Dedifferentiated amniotic fluid mesenchymal stem cell (primary cell): Measurements from ENCODE around the gene ANKRD27.
"Not testable (repeated sequence)": the region's sequence is repeated elsewhere in the genome, so short reads cannot be mapped to it uniquely, and the experiment has no call there.

Experiments used
- DNase-seq: peaks from one replicate; pipeline ENCODE4 v3.0.0-alpha.2; 2016; ENCODE audit errors: extremely low spot score

The ANKRD27 gene

DNA sequence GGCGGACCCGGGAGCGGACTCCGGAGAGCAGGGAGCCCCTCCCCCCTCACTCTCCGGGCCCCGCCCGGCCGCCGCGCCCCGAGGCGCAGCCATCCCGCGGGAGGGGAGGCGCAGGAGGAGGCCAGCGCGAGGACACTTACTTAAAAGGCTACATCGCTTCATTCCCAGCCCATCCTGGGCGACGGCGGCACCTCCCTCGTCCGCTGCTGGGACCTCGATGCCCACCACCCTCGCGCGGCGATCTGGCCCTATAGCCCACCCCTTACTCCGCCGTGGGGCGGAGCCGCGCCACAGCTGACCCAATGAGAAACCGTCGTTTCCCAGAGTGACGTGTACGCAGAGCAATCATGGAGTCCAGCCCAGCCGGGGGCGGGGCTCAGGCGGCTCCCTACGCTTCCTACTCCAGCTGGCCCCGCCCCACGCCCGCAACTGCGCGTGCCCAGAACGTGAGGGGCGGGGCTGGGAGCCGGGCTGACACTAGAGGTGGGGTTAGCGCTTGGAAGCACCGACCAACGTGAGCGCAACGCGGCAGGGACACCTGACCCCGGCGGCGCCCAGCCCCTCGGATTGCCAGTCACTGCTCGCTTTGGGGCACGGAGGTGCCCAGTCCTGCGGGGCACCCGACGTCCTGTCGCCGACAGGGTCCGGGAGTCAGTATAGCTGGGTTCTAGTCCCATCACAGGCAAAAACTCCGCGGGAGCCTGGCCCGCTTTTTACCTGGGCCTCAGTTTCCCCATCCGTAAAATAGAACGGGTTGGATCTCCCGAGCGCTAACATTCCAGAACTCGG, at the start of gene ANKRD27:
Gene ANKRD27, minus strand, starts transcription at position 250 of the 789 bp plus-strand sequence. CDS start 16,165 bp downstream, outside the sequence.
- peak; percentile 98 for DNase-seq

DNA sequence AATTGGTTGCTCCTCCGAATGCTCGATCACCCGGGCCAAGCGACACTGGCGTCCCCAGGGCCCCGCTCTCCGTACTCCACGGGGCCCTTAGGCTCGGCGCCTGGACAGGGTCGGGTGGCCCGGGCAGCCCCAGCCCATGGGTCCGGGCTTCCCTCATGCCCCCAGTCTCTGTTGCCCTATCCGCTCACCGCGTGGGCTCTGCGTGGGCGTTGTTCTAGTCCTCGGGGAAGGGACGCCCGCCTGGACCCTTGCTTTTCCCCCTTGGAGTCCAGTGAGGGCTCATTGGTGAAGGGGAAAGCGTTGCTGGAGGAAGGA, 45.9 kb upstream of the ANKRD27 start:
- no peak for DNase-seq

DNA sequence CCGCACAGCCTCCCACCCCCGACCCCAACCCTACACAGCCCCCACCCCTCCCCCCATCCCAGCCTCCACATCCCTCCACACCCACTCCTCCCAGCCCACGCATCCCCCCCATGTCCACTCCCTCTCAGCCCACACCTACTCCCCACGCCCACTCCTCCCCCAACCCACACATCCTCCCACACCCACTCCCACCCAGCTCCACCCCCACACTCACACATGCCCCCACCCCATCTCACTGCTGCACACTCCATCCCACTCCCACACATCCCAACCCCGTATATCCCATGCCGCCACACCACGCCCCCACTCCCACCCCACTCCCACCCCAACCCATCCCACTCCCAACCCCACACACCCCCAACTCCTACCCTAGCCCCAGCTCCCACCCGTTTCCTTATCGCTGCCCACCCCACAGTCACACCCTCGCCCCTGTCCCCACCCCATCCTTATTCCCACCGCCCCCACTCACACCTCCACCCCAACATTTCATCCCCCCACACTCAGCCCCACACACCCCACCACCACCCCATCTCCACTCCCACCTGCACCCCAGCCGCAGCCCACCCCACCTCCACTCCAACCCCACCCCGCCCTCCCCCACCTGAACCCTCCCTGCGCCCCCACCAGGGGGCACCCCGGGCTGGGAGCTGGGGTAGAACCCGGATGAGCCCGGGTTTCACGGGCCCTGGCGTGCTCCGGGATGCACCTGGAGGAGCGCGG, 45.4 kb upstream of the ANKRD27 start:
- DNase-seq = no peak

DNA sequence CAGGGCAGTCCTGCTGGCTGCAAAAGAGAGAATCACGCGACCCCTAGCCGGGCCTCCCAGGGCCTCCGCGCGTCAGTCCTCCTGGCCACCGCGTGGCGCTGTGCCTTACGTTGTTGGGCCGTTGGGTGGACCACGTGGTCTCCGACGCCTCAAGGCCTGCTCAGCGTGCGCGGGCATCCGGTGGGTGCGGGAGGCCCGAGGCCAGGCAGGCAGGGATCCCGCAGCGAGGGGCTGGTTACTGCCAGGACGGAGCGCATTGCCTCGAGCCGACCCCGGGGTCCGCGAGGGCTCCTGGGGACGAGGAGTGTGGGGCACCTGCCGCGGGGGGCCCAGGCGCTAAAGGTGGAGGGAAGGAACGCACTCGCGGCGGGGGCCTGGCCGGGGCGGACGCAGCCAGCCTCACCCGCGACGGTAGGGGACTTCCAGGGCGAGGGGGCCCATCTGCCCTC, 44.7 kb upstream of the ANKRD27 start, which contains the start of gene TDRD12:
Gene TDRD12, plus strand, starts transcription at position 157 of the 449 bp plus-strand sequence. CDS start 306 bp downstream, outside the sequence.
- no peak for DNase-seq

DNA sequence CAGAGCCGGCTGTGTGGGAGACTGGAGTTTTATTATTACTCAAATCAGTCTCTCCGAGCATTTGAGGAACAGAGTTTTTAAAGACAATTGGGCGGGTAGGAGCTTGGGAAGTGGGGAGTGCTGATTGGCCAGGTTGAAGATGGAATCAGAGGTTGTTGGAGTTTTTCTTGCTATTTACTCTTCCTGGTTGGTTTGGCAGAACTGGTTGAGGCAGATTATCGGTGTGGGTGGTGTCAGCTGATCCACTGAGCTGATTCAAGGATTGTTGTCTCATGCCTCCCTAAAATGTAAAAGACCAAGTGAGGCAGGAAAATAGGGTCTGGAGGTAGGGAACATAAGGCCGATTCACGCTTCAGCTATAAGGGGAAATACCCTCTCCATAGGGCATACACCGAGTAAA, 43.3 kb upstream of the ANKRD27 start:
- no peak for DNase-seq

DNA sequence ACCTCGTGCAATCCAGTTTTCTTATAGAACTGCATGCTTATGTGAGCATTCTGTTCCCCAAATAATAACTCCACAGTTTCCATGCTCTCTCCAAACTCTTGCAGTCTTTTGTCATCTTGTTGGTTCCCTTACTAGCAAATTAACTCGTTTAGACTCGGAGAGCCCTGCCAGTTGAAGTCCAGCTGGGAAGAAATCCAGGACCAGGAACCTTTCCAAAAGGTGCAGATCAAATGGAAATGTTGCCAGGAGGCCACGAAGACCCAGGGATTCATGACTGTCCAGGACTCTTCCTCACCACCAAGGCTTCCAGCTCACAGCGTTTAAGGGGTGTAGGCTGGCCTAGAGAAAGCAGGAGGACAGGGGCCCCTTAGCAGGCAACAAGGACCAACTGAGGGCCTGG, 42.5 kb upstream of the ANKRD27 start:
- no peak for DNase-seq

DNA sequence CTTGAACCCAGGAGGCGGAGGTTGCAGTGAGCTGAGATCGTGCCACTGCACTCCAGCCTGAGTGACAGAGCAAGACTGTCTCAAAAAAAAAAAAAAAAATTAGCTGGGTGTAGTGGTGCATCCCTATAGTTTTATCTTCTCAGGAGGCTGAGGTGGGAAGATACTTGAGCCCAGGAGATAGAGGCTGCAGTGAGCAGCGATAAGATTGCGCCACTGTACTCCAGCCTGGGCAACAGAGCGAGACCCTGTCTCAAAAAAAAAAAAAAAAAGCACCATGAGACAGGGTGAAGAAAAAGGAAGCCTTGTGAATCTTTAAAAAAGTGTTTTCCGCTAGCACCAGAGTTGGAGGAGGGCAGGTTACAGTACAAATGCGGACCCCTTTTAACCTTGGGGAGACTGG, 41.2 kb upstream of the ANKRD27 start:
- not testable (repeated sequence) for DNase-seq

DNA sequence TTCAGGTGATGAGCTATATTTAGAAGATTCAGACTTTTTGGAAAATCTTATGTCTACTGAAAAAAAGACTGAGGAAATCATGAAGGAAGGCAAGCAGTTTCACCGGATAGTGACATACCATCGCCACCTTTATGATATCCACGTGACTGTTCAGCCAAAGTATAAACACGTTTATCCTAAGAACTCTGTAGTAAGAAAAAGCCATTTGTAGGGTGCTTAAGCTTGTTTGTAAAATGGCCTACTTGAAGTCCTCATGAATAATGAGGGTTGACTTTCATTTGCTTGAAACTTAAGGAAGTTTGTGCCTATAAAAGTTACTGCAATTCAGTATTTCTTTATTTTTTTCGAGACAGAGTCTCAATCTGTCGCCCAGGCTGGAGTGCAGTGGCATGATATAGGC, 36.8 kb upstream of the ANKRD27 start:
- DNase-seq = no peak

DNA sequence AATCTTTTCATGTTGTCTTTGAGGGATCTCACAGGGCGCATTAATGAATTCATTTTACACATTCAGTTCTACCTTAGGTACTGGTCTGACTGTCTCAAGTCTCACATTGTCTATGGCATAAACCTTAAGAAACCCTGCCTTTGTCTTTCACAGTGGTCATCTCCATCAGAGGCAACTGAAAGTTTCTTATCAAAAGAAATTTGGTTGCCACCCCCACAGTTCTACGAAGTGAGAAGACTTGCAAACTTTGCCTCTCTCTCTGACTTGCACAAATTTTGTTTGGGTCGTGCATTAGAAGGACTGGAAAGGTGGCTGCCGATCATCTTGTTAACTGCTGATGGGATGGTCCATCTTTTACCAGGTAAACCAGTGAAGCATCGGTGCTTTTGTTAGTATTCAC, 34.1 kb upstream of the ANKRD27 start:
- no peak for DNase-seq

DNA sequence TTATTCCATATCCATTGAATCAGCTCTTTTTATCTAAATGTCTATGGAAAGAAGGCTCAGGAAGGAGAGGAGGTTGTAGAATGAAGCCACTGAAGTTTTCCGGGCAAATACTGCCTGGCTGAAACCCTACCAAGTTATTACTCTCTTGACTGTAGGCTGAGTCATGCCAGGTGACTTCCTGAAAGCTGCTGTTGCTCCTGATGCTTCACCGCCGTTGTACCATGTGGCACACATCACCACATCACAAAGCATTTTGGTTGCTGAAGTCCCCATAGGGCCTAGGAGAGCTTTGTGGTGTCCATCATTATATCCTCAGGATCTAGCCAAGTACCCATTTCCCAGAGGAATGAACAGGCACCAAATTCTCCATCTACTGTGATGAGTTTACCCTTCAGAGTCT, 33.5 kb upstream of the ANKRD27 start:
- no peak for DNase-seq

DNA sequence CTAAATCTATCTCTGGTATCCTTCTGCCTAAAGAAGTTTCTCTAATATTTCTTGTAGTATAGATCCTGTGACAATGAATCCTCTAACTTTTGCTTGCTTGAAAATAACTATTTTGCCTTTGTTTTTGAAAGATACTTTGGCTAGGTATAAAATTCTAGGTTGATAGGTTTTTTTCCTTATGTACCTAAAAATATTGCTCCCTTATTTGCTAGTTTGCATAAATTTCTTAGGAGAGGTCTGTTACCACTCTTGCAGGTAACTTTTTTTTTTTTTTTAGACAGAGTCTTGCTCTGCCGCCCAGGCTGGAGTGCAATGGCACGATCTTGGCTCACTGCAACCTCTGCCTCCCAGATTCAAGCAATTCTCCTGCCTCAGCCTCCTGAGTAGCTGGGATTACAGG, 29.0 kb upstream of the ANKRD27 start:
- not testable (repeated sequence) for DNase-seq

DNA sequence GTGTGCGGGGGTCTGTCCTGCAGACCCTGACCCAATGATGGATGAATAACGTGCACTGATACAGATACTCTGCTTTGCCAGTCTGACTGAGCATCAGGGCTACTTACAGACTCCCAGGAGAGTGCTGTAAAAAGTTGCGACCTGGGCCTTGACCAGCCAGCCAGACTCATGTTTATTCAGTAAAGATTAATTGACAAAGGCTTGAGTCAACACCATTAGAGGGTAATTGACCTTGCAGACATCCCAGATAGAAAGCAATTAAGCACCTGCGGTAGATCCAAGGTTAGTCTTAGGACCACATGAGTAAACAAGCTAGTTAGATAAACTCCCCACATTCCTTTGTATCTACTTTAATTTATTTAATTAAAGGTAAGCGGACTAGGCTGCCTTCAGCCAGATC, 27.0 kb upstream of the ANKRD27 start:
- DNase-seq = no peak

DNA sequence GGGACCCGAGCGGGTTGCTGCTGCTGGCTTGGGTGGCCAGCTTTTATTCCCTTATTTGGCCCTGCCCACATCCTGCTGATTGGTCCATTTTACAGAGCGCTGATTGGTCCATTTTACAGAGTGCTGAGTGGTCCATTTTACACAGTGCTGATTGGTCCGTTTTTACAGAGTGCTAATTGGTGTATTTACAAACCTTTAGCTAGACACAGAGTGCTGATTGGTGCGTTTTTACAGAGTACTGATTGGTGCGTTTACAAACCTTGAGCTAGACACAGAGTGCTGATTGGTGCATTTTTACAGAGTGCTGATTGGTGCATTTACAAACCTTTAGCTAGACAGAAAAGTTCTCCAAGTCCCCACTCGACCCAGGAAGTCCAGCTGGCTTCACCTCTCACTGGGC, 25.1 kb upstream of the ANKRD27 start:
- DNase-seq = not testable (repeated sequence)

DNA sequence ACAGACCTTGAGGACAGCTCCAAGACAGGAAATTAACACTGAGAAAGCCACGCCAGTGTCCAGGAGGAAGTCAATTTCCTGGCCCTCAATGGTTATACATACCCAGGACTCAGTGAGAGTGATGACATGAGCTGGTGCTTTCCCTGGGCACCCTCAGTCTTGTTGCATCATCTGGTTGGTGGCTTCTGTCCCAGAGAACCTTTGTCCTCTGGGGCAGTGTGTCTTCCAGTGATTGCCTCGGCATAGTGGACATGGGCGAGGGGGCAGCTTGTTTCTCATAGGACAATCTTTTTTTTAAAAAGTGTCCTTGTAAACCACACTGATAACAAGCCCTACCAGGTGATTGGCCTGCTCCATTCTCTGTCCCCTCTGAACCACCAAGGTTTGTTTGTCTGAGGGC, 21.8 kb upstream of the ANKRD27 start:
- DNase-seq = not testable (repeated sequence)

DNA sequence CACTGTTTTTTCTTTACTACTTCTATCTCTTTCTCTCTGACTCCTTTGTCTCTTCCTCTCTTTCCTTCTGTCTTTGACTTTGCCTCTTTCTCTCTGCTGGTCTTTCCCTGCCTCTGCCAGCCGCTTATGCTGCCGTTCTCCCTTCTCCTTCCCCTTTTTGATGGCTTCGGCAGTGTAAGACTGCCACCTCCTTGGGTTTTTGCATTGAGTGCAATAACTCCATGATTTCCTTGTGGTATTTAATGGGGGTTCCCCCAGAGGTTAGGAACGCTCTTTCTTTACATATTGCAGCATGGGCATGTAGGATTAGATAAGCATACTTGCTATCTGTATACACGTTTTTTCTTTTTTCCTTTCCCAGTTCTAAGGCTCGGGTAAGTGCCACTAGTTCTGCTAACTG, 20.5 kb upstream of the ANKRD27 start:
- not testable (repeated sequence) for DNase-seq

DNA sequence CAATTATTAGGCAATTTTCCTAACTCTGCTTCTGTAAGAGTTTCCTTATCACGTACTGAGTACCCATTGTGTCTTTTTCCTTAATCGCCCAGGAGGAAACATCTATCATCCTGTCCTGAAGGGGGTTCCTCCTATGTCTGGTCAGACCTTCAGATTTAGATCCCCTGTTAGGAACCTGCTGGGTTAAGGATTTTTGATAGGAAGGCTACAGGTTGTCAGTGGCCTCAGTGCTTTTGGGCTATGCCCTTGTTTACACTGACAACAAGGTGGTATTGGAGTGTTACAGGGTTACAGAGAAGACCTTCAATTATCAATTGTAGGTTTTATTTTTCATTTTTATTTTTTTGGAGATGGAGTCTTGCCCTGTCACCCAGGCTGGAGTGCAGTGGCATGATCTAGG, 19.9 kb upstream of the ANKRD27 start:
- not testable (repeated sequence) for DNase-seq

DNA sequence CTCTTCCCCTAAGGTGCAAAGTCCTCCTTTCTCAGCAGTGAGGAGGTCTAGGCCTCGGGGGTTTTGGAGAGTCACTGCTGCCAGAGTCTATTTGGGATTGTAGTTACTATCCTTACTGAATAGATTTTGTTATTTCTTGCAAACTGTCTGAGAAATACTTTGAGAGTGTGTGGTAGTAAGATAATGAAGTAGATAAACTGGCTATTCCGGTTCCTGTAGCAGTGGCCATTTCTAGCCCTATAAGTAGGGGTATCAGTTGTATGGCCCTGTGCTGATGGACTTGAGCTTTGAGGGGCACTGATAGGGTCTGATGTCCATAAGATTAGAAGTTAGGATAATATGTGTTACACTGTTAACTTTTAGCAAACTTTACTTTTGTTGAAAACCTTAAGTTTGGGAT, 19.3 kb upstream of the ANKRD27 start:
- not testable (repeated sequence) for DNase-seq

DNA sequence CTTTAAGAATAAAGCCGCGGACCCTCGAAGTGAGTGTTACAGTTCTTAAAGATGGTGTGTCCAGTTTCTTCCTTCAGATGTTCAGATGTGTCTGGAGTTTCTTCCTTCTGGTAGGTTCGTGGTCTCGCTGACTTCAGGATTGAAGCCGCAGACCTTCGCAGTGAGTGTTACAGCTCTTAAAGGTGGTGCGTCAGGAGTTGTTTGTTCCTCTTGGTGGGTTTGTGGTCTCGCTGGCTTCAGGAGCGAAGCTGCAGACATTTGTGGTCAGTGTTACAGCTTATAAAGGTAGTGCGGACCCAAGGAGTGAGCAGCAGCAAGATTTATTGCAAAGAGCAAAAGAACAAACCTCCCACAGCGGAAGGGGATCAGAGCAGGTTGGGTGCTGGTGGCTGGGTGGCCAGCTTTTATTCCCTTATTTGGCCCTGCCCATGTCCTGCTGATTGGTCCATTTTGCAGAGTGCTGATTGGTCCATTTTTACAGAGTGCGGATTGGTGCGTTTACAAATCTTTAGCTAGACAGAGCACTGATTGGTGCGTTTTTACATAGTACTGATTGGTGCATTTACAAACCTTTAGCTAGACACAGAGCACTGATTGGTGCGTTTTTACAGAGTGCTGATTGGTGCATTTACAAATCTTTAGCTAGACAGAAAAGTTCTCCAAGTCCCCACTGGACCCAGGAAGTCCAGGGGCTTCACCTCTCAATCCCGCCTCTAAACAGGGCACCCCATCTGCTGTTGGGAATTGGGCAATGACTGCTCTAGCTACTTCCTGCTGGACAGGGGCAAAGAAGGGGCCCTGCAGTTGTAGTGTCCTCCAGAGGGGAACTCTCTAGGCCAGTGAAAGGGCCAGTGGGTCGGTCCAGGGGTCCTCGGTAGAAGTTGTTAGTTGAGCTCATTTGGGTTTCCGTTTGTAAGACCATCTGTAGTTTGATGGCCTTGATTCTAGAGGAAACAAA, 18.4 kb upstream of the ANKRD27 start:
- DNase-seq = not testable (repeated sequence)

DNA sequence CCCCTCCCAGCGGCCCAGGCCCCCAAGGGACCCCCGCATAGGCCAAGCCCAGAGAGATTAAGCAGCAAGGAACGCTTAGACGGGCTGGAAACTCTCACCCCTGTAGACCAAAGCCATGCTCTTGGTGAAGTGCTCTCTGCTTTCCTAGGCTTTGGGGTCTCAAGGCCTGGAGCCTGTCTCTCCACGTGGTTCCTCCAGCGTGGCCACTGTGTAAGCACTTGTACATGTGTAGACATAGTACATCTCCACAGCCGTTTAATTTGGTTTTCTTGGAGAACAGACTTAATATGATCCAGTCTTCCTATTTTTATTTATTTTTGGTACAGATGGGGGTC, 17.7 kb upstream of the ANKRD27 start:
- DNase-seq = no peak

DNA sequence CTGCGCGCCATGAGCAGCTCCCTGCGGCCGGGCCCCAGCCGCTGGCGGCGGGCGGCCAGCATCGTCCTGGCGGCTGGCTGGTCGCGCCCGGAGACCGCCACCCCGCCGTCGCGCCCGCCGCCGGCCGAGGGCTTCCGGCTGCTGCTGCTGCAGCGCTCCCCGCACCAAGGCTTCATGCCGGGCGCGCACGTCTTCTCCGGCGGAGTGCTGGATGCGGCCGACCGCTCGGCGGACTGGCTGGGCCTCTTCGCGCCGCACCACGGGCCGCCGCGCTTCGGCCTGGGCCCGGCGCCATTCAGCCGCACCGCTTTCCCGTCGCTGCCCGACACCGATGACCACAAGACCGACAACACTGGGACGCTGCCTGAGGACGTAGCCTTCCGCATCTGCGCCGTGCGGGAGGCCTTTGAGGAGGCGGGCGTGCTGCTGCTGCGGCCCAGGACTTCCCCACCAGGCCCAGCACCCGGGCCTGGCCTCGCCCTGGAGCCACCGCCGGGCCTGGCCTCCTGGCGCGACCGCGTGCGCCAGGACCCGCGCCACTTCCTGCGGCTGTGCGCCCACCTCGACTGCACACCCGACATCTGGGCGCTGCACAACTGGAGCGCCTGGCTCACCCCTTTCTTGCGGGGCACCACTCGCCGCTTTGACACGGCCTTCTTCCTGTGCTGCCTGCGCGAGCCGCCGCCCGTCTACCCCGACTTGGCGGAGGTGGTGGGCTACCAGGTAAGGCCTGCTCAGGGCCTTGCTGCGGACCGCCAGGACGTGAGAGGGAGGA, 17.2 kb upstream of the ANKRD27 start:
- DNase-seq = no peak

DNA sequence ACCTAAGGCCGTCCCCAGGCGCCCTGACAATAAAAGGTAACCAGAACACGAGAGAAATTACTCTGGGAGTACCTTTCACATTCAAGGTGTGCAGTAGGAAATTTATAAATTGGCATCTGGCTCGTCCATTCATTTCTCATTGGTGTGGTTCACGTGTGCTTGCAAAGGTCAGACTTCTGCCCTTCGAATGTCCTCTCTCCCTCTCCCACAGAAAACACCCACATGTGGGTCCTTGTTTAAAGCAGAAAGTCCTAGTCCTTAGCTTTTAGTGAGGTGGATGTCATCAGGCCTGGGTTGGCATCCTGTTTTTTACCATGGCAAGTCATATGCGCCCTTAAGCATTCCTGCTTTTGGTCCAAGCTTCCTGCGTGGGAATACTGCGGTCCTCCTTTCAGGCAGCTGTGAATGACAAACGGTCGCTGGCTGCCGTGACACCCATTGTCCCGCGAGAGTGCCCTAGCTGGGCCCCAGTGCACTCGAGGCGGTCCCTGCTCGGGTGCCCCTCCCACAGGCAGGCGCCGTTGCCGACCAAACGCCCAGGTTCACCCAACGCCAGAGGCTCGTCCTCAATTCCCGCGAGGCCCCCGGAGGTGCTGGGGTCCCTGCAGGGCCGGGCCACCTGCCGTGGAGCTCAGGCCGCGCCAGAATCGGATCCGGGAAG, 16.4 kb upstream of the ANKRD27 start, which contains the start of gene NUDT19:
Gene NUDT19, plus strand, starts transcription at position 531 of the 661 bp plus-strand sequence. CDS start 140 bp downstream, outside the sequence.
- peak; percentile 74 for DNase-seq
